GM23248 (cell line): ENCODE data around the gene RSPH1. TPM values are rescaled to one million over a fixed set of nuclear protein-coding genes. Genes with fewer than 3 reads are reported as not detected.

ENCODE experiments used
- DNase-seq: peaks from one replicate; pipeline ENCODE4 v3.0.0-alpha.2; 2015
- H2AFZ ChIP-seq: fragments of 200-600 bp; sonication (generic); 2 replicates; pipeline ENCODE4 v1.6.1; 2016; ENCODE audit warnings: antibody characterized with exemption
- H3F3A ChIP-seq: fragments of 200-600 bp; sonication (generic); 2 replicates; pipeline ENCODE4 v1.6.1; 2016; ENCODE audit warnings: mild to moderate bottlenecking, antibody characterized with exemption, mixed run types; ENCODE audit not compliant: insufficient read depth
- H3K27ac ChIP-seq: fragments of 200-600 bp; sonication (generic); 2 replicates; pipeline ENCODE4 v1.5.1; 2016; ENCODE audit warnings: mild to moderate bottlenecking
- H3K27me3 ChIP-seq: fragments of 200-600 bp; sonication (generic); replicated peaks from 2 replicates; pipeline ENCODE4 v1.6.1; 2016; ENCODE audit warnings: mild to moderate bottlenecking; ENCODE audit not compliant: insufficient read depth
- H3K36me3 ChIP-seq: fragments of 200-600 bp; sonication (generic); 2 replicates; pipeline ENCODE4 v1.6.1; 2016; ENCODE audit warnings: low read depth, mild to moderate bottlenecking
- H3K4me1 ChIP-seq: fragments of 200-600 bp; sonication (generic); 2 replicates; pipeline ENCODE4 v1.6.1; 2016; ENCODE audit warnings: mild to moderate bottlenecking; ENCODE audit not compliant: insufficient read depth
- H3K4me2 ChIP-seq: fragments of 200-600 bp; sonication (generic); one replicate; pipeline ENCODE4 v1.6.1; 2016; ENCODE audit warnings: mild to moderate bottlenecking; ENCODE audit not compliant: unreplicated experiment
- H3K4me3 ChIP-seq: fragments of 200-600 bp; sonication (generic); 2 replicates; pipeline ENCODE4 v1.5.1; 2016; ENCODE audit warnings: mild to moderate bottlenecking
- H3K79me2 ChIP-seq: fragments of 200-600 bp; sonication (generic); 2 replicates; pipeline ENCODE4 v1.6.1; 2016; ENCODE audit warnings: mild to moderate bottlenecking; ENCODE audit not compliant: insufficient read depth
- H3K9ac ChIP-seq: fragments of 200-600 bp; sonication (generic); 2 replicates; pipeline ENCODE4 v1.6.1; 2016; ENCODE audit warnings: mild to moderate bottlenecking
- H3K9me2 ChIP-seq: fragments of 200-600 bp; sonication (generic); 2 replicates; pipeline ENCODE4 v1.6.1; 2016; ENCODE audit warnings: mixed run types, mild to moderate bottlenecking, moderate library complexity; ENCODE audit not compliant: insufficient read depth
- H3K9me3 ChIP-seq: fragments of 200-600 bp; sonication (generic); one replicate; pipeline ENCODE4 v1.6.1; 2017; ENCODE audit warnings: low read depth
- H4K20me1 ChIP-seq: fragments of 200-600 bp; sonication (generic); 2 replicates; pipeline ENCODE4 v1.6.0; 2016; ENCODE audit not compliant: insufficient read depth
- EZH2 ChIP-seq: fragments of 200-600 bp; sonication (generic); IDR thresholded peaks from 2 replicates; pipeline ENCODE4 v1.6.1; 2018; ENCODE audit warnings: antibody characterized with exemption, mild to moderate bottlenecking; ENCODE audit not compliant: insufficient read depth, poor library complexity, severe bottlenecking
- EZH2phosphoT487 ChIP-seq: fragments of 200-600 bp; sonication (generic); IDR thresholded peaks from 2 replicates; pipeline ENCODE4 v1.6.1; 2018; ENCODE audit warnings: antibody characterized with exemption, moderate library complexity, mild to moderate bottlenecking, low read depth; ENCODE audit not compliant: insufficient read depth
- WGBS, 2 experiments: methylation state at CpG; one replicate each; pipeline ENCODE4 v1.1.6; 2015 to 2017; ENCODE audit warnings: low lambda C conversion rate in 2 of 2, low coverage in 1 of 2; ENCODE audit errors: missing lambda C conversion rate in 2 of 2; 5-methylcytosine and 5-hydroxymethylcytosine counted together
- in situ Hi-C: fragments of 300-500 bp; cut with MboI; formaldehyde crosslinking; loops from 2 replicates; pipeline ENCODE4 v1.15.0; 2020
- polyA plus RNA-seq: library from polyadenylated mRNA; unstranded; fragments of >200 nt; fragmentation: Nextera tagmentation; extraction: Ambion mirVana; gene quantifications from 2 replicates; pipeline ENCODE4 v1.2.1, GENCODE V29; 2016
- total RNA-seq: library from RNA; depleted of rRNA; stranded (reverse); fragments of >200 nt; shearing (Covaris generic); gene quantifications from 2 replicates; pipeline ENCODE4 v1.2.3, GENCODE V29; 2014

Gene RSPH1
- total and polyA plus RNA-seq, 2 experiments from 2014 or later = 0.32 TPM; not detected in 1

DNA sequence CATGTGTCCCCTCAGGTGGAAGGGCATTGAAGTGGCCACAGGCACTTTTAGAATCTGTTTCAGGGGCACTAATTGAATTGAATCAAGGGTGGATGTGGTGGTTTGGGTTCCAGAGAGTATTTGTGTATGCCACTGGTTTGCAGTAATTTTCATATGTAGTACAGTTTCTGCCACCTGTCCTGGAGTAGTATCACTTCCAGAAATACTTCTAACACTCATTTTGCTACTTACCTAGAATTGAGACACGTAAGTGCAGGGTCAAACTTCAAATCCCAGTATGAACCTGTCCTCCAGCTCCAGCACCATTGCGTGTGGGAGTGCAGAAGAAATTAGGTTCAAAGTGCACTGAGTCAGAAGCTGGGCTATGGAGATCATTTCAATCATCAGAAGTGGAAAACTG, 26.8 kb downstream of the RSPH1 start:
- WGBS, 2 experiments = 31 to 40% methylated on average over 2 of the region's 2 CpGs
- Histone ChIP-seq H3K79me2 (no peaks in the 10 kb centered on the region), H3K9ac (no peak overlapping the region), H3K4me3 (no peak overlapping the region), H3K9me2 (no peaks in the 10 kb centered on the region), H3K4me2 (no peak overlapping the region), H3K27me3 (peaks cover 8% of the 10 kb centered on the region; the same call in 1 of the 2 replicates), H3K27ac (no peak overlapping the region), H3K9me3 (no peaks in the 10 kb centered on the region), H3F3A (no peaks in the 10 kb centered on the region), H4K20me1 (no peaks in the 10 kb centered on the region), H3K4me1 (no peaks in the 10 kb centered on the region), H3K36me3 (no peaks in the 10 kb centered on the region), H2AFZ (no peak overlapping the region)
- in situ Hi-C loops = no loop called here
- DNase-seq = no peak
- no peak for TF ChIP-seq EZH2
- TF ChIP-seq EZH2phosphoT487 = no peak

DNA sequence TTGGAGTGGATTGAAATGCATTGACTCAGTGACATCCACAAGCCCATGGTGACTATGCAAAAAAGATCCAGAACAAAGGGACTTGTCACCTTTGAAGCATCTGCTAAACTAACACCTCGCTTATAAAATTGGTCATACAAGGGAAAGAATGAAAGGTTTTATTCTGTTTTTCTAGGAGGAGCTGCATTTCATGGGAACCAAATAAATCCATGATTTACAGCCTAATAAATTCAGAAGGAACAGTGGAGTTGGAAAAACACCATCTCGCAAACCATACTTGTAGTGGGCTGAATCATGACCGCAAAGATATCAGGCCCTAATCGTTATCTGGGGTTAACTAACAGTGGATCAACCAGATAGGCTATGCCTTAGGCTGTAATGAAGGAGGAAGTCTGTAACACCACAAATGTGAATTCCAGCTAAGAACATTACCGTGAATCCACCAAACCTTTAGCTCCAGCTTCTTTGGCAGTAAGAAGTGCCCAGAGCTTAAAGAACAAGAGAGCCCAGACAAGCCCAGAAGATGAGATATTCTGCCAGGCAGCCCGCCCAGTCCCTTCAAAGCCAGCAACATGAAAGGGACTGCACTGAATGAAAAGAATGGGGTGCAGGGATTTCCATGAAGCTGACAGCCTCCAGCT, 27.4 kb downstream of the RSPH1 start:
- Histone ChIP-seq H3K79me2 (no peaks in the 10 kb centered on the region), H3F3A (no peaks in the 10 kb centered on the region), H3K4me2 (no peak overlapping the region), H3K36me3 (no peaks in the 10 kb centered on the region), H3K4me3 (no peak overlapping the region), H3K9me2 (no peaks in the 10 kb centered on the region), H3K9me3 (no peaks in the 10 kb centered on the region), H4K20me1 (no peaks in the 10 kb centered on the region), H3K4me1 (no peaks in the 10 kb centered on the region), H3K9ac (no peak overlapping the region), H2AFZ (no peak overlapping the region), H3K27me3 (peaks cover 8% of the 10 kb centered on the region; the same call in 1 of the 2 replicates), H3K27ac (no peak overlapping the region)
- no peak for DNase-seq
- TF ChIP-seq EZH2 (no peak), EZH2phosphoT487 (no peak)
- 39 to 46% methylated on average over 6 of the region's 6 CpGs for WGBS, 2 experiments
- in situ Hi-C loops = no loop called here

DNA sequence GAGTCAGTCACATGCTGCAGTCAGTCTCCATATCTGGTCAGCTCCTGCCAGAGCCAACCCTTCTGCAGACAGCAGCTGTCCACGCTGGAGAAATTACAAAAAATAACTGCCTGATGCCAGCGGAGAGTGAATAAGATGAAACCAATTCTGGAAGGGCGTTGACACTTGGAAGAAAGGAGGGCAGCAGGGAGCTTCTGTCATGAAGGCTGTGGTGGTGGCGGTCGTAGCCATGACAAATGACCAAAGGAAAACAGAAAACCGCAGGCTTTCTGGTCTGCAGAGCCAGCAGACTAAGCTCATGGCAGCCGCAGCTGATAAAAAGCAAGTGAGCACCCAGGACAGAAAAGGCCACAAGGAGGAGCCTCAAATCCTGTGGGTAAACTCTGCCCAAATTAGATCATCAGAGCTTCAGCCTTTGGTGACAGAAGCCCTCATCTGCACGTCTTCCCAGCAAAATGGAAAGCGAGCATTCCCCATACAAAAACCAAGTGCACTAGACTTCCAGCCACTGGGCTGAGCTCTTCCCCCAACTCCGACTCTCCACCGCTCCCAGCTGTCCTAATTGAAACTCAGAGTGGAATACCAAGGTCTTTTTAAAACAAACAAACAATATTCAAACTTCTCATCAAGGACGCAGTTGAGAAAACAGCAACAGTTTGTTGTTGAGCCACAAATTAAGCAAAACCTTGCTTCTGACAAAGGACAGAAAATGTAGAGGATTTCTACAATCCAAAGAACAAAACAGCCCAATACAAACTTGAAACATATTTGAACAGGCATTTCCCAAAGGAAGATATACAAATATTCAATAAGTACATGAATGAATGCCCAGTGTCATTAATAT, 28.7 kb downstream of the RSPH1 start:
- no peaks in the 10 kb centered on the region for H4K20me1 ChIP-seq
- H3K4me2 ChIP-seq = no peak overlapping the region
- no peaks in the 10 kb centered on the region for H3K4me1 ChIP-seq
- no peaks in the 10 kb centered on the region for H3K9me3 ChIP-seq
- no peaks in the 10 kb centered on the region for H3K79me2 ChIP-seq
- no peak overlapping the region for H3K9ac ChIP-seq
- H3K27ac ChIP-seq = no peak overlapping the region
- 14 to 17% methylated on average over 12 of the region's 12 CpGs for WGBS, 2 experiments
- H3K9me2 ChIP-seq = no peaks in the 10 kb centered on the region
- peak; percentile 53 for DNase-seq
- in situ Hi-C loops = no loop called here
- TF ChIP-seq EZH2phosphoT487 (no peak), EZH2 (no peak)
- H2AFZ ChIP-seq = no peak overlapping the region
- peaks cover 8% of the 10 kb centered on the region; the same call in 1 of the 2 replicates for H3K27me3 ChIP-seq
- H3K36me3 ChIP-seq = no peaks in the 10 kb centered on the region
- H3K4me3 ChIP-seq = no peak overlapping the region
- no peaks in the 10 kb centered on the region for H3F3A ChIP-seq

DNA sequence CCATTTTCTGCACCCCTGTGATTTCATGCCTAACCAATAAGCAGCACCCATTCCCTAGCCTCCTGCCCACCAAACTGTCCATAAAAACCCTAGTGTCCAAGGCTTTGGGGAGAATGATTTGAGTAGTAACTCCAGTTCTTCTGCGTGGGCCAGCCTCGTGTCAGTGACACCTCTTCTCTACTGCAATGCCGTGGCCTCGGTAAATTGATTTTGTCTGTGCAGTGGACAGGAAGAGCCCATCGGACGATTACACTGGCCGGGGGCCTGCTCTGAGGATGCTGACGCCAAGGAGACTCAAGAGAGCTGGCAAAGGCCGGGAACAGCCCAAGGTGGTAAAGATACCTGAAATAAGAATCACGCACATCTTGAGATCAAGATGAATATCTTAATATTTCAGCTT, 29.3 kb downstream of the RSPH1 start:
- Histone ChIP-seq H3K9ac (no peak overlapping the region), H3K79me2 (no peaks in the 10 kb centered on the region), H3F3A (no peaks in the 10 kb centered on the region), H3K27ac (no peak overlapping the region), H2AFZ (no peak overlapping the region), H3K4me2 (no peak overlapping the region), H3K4me3 (no peak overlapping the region), H3K4me1 (no peaks in the 10 kb centered on the region), H3K9me3 (no peaks in the 10 kb centered on the region), H3K9me2 (no peaks in the 10 kb centered on the region), H3K36me3 (no peaks in the 10 kb centered on the region), H4K20me1 (no peaks in the 10 kb centered on the region), H3K27me3 (peaks cover 8% of the 10 kb centered on the region; the same call in 1 of the 2 replicates)
- DNase-seq = no peak
- WGBS, 2 experiments = 35 to 50% methylated on average over 10 of the region's 10 CpGs
- TF ChIP-seq EZH2 = no peak
- in situ Hi-C loops = no loop called here
